Smooth muscle cell (in vitro differentiated cells): Measurements from ENCODE around the gene LGALS7. TPM values are rescaled to one million over a fixed set of nuclear protein-coding genes. Genes with fewer than 3 reads are reported as not detected.
"Not testable (repeated sequence)": the region's sequence is repeated elsewhere in the genome, so short reads cannot be mapped to it uniquely, and the experiment has no call there.

ENCODE experiments used
- DNase-seq: peaks from one replicate; lab custom pipeline; 2025; ENCODE audit not compliant: unreplicated experiment; lab: John Stamatoyannopoulos, UW
- H2AFZ ChIP-seq: fragments of 200-600 bp; sonication (generic); 2 replicates; pipeline ENCODE4 v1.6.0; 2016; ENCODE audit warnings: antibody characterized with exemption, low read depth, mild to moderate bottlenecking
- H3F3A ChIP-seq: fragments of 200-600 bp; sonication (generic); 2 replicates; pipeline ENCODE4 v1.6.0; 2017; ENCODE audit warnings: antibody characterized with exemption, low read depth
- H3K27ac ChIP-seq: fragments of 200-600 bp; sonication (generic); 2 replicates; pipeline ENCODE4 v1.5.1; 2016; ENCODE audit warnings: low read depth, mild to moderate bottlenecking
- H3K27me3 ChIP-seq: fragments of 200-600 bp; sonication (generic); 2 replicates; pipeline ENCODE4 v1.6.1; 2016; ENCODE audit warnings: low read depth, mild to moderate bottlenecking
- H3K36me3 ChIP-seq: fragments of 200-600 bp; sonication (generic); 2 replicates; pipeline ENCODE4 v1.5.1; 2016; ENCODE audit warnings: low read depth
- H3K4me1 ChIP-seq: fragments of 200-600 bp; sonication (generic); 2 replicates; pipeline ENCODE4 v1.5.1; 2016; ENCODE audit warnings: low read depth
- H3K4me2 ChIP-seq: fragments of 200-600 bp; sonication (generic); 2 replicates; pipeline ENCODE4 v1.6.0; 2016; ENCODE audit warnings: mild to moderate bottlenecking
- H3K4me3 ChIP-seq: fragments of 200-600 bp; sonication (generic); 2 replicates; pipeline ENCODE4 v1.5.1; 2016; ENCODE audit warnings: mild to moderate bottlenecking
- H3K79me2 ChIP-seq: fragments of 200-600 bp; sonication (generic); 2 replicates; pipeline ENCODE4 v1.6.0; 2016; ENCODE audit warnings: low read depth, mild to moderate bottlenecking
- H3K9ac ChIP-seq: fragments of 200-600 bp; sonication (generic); 2 replicates; pipeline ENCODE4 v1.6.0; 2016; ENCODE audit warnings: low read depth
- H3K9me3 ChIP-seq: fragments of 200-600 bp; sonication (generic); replicated peaks from 2 replicates; pipeline ENCODE4 v1.5.1; 2016; ENCODE audit warnings: low read depth
- H4K20me1 ChIP-seq: fragments of 200-600 bp; sonication (generic); 2 replicates; pipeline ENCODE4 v1.6.0; 2016; ENCODE audit warnings: low read depth
- WGBS: methylation state at CpG from one replicate; pipeline ENCODE4 v1.1.7; 2016; ENCODE audit warnings: low lambda C conversion rate; 5-methylcytosine and 5-hydroxymethylcytosine counted together
- polyA plus RNA-seq: library from polyadenylated mRNA; unstranded; fragments of >200 nt; fragmentation: Nextera tagmentation; extraction: Ambion mirVana; gene quantifications from 2 replicates; pipeline ENCODE4 v1.2.1, GENCODE V29; 2016
- total RNA-seq: library from RNA; depleted of rRNA; stranded (reverse); fragments of >200 nt; gene quantifications from 2 replicates; pipeline ENCODE4 v1.2.3, GENCODE V29; 2014
- TF ChIP-seq, protein P1 (sequence below): fragments of 200-600 bp; sonication (generic); IDR thresholded peaks from 2 replicates; pipeline ENCODE4 v1.5.1; 2017; ENCODE audit warnings: borderline replicate concordance, mild to moderate bottlenecking, antibody characterized with exemption; ENCODE audit not compliant: insufficient read depth, poor library complexity, severe bottlenecking

Gene LGALS7
- total and polyA plus RNA-seq, 2 experiments from 2014 or later: not detected

DNA sequence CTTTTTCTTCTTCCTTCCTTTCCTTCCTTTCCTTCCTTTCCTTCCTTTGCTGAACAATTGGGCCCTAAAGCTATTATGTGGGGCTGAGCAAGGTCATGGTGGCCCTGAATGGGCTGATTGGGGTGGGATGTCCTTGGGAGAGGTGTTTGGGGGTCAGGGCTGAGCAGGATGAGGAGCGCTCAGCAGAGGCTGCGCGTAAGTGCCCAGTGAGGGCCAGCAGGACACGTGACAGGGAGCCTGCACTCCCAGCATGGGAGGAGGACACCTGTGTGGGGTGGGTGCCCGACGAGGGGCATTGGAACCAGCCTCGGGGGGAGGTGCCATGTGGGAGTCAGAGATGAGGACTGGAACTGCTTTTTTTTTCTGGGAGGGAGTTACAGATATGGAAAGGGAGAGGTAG is 5.4 kb upstream of the LGALS7 start:
- H3K4me3 ChIP-seq: no peak overlapping the region

DNA sequence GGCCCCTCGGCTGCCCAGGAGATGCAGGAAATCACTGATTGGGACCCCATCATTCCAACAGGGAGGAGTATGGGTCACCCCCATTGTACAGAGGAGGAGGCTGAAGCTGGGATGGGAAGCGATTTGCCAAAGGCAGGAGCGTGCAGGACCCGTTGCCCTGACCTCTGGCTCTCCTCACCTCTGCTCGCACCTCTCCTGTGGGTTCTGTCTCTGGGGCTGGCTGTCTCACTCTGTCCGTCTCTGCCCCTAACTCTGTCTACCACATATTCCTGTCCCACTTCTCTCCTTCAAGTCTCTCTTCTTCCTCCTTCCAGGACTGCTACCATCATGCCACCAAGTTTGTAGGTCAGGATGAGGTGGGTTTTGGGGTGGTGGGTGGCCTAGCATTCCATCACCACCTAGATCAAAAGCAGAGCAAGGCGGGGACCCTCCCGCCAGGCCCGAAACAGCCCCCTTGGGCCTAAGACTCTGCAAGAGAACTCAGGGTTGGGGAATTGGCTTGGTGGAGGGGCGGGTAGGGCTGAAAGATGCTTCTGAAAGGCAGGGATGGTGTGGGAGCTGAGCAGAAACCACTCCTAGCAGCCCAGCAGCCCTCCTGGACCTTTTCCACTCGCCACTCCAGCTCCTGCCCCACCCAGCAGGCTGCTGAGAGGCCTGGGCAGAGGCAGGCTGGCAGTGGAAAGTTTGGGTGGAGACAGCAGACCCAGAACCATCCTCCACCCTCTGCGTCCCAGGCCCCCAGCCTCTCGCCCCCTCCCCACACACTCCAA is 1.0 kb upstream of the LGALS7 start:
- Histone ChIP-seq H3K36me3 (no peaks in the 10 kb centered on the region), H3K27me3 (no peaks in the 10 kb centered on the region), H3K9me3 (no peaks in the 10 kb centered on the region), H3K27ac (no peak overlapping the region), H3K4me2 (no peak overlapping the region), H3K4me3 (no peak overlapping the region), H3K9ac (no peak overlapping the region), H3K4me1 (no peaks in the 10 kb centered on the region), H2AFZ (no peak overlapping the region), H3F3A (no peaks in the 10 kb centered on the region), H3K79me2 (no peaks in the 10 kb centered on the region), H4K20me1 (no peaks in the 10 kb centered on the region)
- TF ChIP-seq, protein P1, sequence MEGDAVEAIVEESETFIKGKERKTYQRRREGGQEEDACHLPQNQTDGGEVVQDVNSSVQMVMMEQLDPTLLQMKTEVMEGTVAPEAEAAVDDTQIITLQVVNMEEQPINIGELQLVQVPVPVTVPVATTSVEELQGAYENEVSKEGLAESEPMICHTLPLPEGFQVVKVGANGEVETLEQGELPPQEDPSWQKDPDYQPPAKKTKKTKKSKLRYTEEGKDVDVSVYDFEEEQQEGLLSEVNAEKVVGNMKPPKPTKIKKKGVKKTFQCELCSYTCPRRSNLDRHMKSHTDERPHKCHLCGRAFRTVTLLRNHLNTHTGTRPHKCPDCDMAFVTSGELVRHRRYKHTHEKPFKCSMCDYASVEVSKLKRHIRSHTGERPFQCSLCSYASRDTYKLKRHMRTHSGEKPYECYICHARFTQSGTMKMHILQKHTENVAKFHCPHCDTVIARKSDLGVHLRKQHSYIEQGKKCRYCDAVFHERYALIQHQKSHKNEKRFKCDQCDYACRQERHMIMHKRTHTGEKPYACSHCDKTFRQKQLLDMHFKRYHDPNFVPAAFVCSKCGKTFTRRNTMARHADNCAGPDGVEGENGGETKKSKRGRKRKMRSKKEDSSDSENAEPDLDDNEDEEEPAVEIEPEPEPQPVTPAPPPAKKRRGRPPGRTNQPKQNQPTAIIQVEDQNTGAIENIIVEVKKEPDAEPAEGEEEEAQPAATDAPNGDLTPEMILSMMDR: no peak
- DNase-seq: no peak
- 88% methylated on average over 12 of the region's 13 CpGs for WGBS

More for the DNA sequence above, 5.4 kb upstream of the LGALS7 start:
- Histone ChIP-seq H3K4me2 (no peak overlapping the region), H3K79me2 (no peaks in the 10 kb centered on the region), H3K27ac (no peak overlapping the region), H3K9me3 (no peaks in the 10 kb centered on the region), H3K4me1 (no peaks in the 10 kb centered on the region), H3K36me3 (no peaks in the 10 kb centered on the region), H3F3A (no peaks in the 10 kb centered on the region), H3K27me3 (no peaks in the 10 kb centered on the region), H4K20me1 (no peaks in the 10 kb centered on the region), H2AFZ (no peak overlapping the region), H3K9ac (no peak overlapping the region)
- WGBS: 80% methylated on average over 7 of the region's 7 CpGs
- TF ChIP-seq, protein P1: no peak
- no peak for DNase-seq

DNA sequence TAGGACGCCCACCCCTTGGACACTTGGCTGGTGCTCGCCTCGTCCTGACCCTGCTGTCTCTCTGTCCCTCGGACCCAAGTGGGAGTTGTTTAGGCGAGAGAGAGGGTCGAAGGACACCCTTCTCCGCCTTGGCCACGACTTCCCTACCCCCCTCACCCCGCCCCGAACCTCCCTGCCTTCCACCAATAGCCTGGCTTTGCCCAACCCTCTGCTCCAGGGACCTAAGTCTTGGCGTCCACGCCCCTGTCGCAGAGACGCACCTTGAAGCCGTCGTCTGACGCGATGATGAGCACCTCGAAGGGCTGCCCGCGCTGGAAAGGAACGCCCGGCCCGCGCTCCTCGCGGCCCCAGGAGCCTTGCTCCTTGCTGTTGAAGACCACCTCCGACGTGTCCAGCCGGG is 1.7 kb downstream of the LGALS7 start:
- 71% methylated on average over 11 of the region's 30 CpGs for WGBS

DNA sequence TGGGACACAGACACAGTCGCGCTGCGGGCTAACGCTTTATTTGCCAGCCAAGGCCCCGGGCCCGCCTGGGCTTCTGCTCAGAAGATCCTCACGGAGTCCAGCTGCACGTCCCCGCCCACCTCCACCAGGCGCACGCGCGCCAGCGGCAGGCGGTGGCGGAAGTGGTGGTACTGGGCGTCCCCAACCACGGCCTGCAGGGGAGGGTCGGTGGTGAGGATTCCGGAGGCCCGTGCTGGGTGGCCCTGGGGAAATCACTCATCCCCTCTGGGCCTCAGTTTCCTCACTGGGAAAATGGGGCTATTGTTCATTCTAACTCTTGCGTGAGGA is 2.4 kb downstream of the LGALS7 start:
- not testable (repeated sequence) for H3K9me3 ChIP-seq, H3F3A ChIP-seq, H3K36me3 ChIP-seq, H3K9ac ChIP-seq, DNase-seq, H3K4me2 ChIP-seq, H3K27ac ChIP-seq, H3K27me3 ChIP-seq, H2AFZ ChIP-seq, H3K4me3 ChIP-seq, H3K79me2 ChIP-seq, H3K4me1 ChIP-seq, H4K20me1 ChIP-seq
- 40% methylated on average over 1 of the region's 22 CpGs for WGBS

More for the DNA sequence above, 1.7 kb downstream of the LGALS7 start:
- not testable (repeated sequence) for H3K4me2 ChIP-seq, H3F3A ChIP-seq, DNase-seq, H3K79me2 ChIP-seq, H4K20me1 ChIP-seq, H3K9me3 ChIP-seq, H3K27ac ChIP-seq, H3K9ac ChIP-seq, H2AFZ ChIP-seq, H3K27me3 ChIP-seq, H3K4me1 ChIP-seq, H3K36me3 ChIP-seq, H3K4me3 ChIP-seq

DNA sequence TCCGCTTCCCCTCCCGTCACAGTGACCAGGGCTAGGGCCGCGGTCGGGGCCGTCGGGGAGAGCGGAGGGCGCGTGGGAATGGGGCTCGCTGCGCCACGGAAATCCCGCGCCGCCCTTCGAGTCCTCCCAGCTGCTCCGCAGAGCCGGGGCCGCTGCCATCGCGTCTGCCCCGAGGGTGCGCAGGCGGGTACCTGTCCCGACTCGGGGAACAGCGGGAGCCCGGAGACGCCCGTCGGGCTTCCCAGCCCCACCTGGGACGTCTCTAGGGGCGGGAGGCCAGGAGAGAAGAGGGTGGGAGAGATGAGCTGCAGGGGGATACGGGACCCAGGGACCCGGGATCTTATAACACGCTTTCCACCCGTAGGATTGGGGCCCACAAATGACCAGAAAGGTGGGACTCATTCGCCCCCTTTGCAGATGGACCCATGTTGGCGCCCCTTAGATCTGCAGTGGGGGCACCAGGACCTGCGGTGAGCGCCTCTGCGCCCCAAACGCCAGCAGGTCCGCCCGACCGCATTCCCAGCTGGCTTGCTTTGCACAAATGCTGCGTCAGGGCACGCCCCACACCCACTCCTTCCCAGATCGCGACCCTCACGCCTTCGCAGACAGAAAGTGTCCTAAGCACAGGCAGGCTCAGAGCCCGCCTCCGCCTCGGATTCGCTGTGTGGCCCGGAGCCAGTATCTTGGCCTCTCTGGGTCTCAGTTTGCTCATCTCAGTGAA is 2.9 kb downstream of the LGALS7 start:
- Histone ChIP-seq H2AFZ (peak overlapping the region; percentile 84), H3K4me2 (peak overlapping the region; percentile 77)
- DNase-seq, H3K27me3 ChIP-seq, H4K20me1 ChIP-seq, H3F3A ChIP-seq, H3K4me1 ChIP-seq, H3K9me3 ChIP-seq, H3K27ac ChIP-seq, H3K79me2 ChIP-seq, H3K36me3 ChIP-seq, H3K9ac ChIP-seq, H3K4me3 ChIP-seq: not testable (repeated sequence)
- WGBS: 40% methylated on average over 20 of the region's 58 CpGs
